Thymus (tissue), 11 donors: ENCODE data around the gene VIP. TPM values are rescaled to one million over a fixed set of nuclear protein-coding genes. Genes with fewer than 3 reads are reported as not detected.

Source experiments
- DNase-seq, 9 donors: peaks; one replicate each; pipeline ENCODE4 v3.0.0-alpha.2; 2013; ENCODE audit warnings: low spot score in 9 of 9, low read depth in 6 of 9, missing footprints in 1 of 9
- H3K27ac ChIP-seq, 2 donors: one replicate each; pipeline ENCODE4 v1.5.1; 2013; ENCODE audit warnings: control low read depth in 1 of 2, low read depth in 1 of 2, low read length in 1 of 2, mild to moderate bottlenecking in 1 of 2, moderate library complexity in 1 of 2
- H3K27me3 ChIP-seq, 2 donors: one replicate each; pipeline ENCODE4 v1.5.1; 2013; ENCODE audit warnings: low read length in 1 of 2; ENCODE audit not compliant: control insufficient read depth in 2 of 2, insufficient read depth in 1 of 2
- H3K36me3 ChIP-seq, 2 donors: one replicate each; pipeline ENCODE4 v1.5.1; 2013; ENCODE audit warnings: low read length in 1 of 2, mild to moderate bottlenecking in 1 of 2, moderate library complexity in 1 of 2; ENCODE audit not compliant: control insufficient read depth in 2 of 2, insufficient read depth in 2 of 2
- H3K4me1 ChIP-seq, 2 donors: one replicate each; pipeline ENCODE4 v1.5.1; 2013; ENCODE audit warnings: low read length in 2 of 2; ENCODE audit not compliant: control insufficient read depth in 2 of 2, insufficient read depth in 2 of 2
- H3K4me3 ChIP-seq, 2 donors: one replicate each; pipeline ENCODE4 v1.5.1; 2013; ENCODE audit warnings: low read length in 2 of 2, control low read depth in 1 of 2, mild to moderate bottlenecking in 1 of 2
- H3K9me3 ChIP-seq, 2 donors: one replicate each; pipeline ENCODE4 v1.5.1; 2013; ENCODE audit warnings: low read length in 1 of 2, mild to moderate bottlenecking in 1 of 2; ENCODE audit not compliant: control insufficient read depth in 2 of 2, insufficient read depth in 1 of 2
- WGBS: extraction: QIAGEN DNeasy Blood & Tissue Kit; methylation state at CpG from one replicate; pipeline ENCODE4 v1.1.7; 2013; 5-methylcytosine and 5-hydroxymethylcytosine counted together
- polyA plus RNA-seq: library from polyadenylated mRNA; stranded (reverse); fragments of 200-250 nt; gene quantifications from one replicate; pipeline ENCODE4 v1.2.3, GENCODE V29; 2013
- total RNA-seq: library from RNA; stranded (reverse); fragments of 120-200 nt; gene quantifications from one replicate; pipeline ENCODE4 v1.2.4, GENCODE V29; 2013
- donor health status: healthy.

The VIP gene
- total and polyA plus RNA-seq, 2 donors: 0.14 to 2.3 TPM

GRCh38 chr6:152726313-152726712 lies 24.3 kb upstream of the VIP start:
- no peaks in the 10 kb centered on the region for H3K9me3 ChIP-seq
- H3K27me3 ChIP-seq: no peaks in the 10 kb centered on the region
- 97% methylated on average over 4 of the region's 4 CpGs for WGBS
- H3K4me3 ChIP-seq: no peak overlapping the region
- H3K4me1 ChIP-seq: no peaks in the 10 kb centered on the region
- DNase-seq: no peak
- no peak overlapping the region for H3K27ac ChIP-seq
- H3K36me3 ChIP-seq: no peaks in the 10 kb centered on the region

DNA sequence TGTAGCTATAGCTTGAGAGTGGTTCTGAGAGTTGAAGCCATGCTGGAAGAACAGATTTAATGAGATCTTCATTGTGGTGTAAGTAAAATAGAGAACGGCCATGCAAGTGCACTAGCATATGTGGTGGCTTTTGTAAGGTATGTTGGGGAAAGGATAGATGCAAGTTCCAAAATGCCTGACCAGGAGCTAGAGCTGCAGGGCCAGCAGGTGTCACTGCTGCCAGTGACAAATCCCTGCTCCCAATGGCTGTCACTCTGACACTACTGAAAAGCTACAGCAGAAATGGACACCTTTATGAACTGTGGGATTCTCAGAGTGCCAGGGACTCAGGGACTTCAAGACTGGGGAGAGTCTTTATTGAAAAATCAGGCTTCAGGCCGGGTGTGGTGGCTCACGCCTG lies 23.1 kb upstream of the VIP start:
- 97% methylated on average over 3 of the region's 3 CpGs for WGBS
- Histone ChIP-seq H3K27me3 (no peaks in the 10 kb centered on the region), H3K9me3 (no peaks in the 10 kb centered on the region), H3K4me1 (no peaks in the 10 kb centered on the region), H3K27ac (no peak overlapping the region), H3K36me3 (no peaks in the 10 kb centered on the region), H3K4me3 (no peak overlapping the region)
- DNase-seq: no peak

- Histone ChIP-seq H3K27me3 (no peaks in the 10 kb centered on the region), H3K4me3 (no peak overlapping the region), H3K36me3 (no peaks in the 10 kb centered on the region)
Observed at GRCh38 chr6:152734630-152735029, 16.0 kb upstream of the VIP start.

GRCh38 chr6:152736687-152737273 lies 13.8 kb upstream of the VIP start:
- Histone ChIP-seq H3K36me3 (no peaks in the 10 kb centered on the region), H3K4me1 (no peaks in the 10 kb centered on the region), H3K27me3 (no peaks in the 10 kb centered on the region), H3K4me3 (no peak overlapping the region), H3K9me3 (peaks cover 0 to 1% of the 10 kb centered on the region in 2 donors), H3K27ac (no peak overlapping the region)
- WGBS: 59% methylated on average over 2 of the region's 2 CpGs
- no peak for DNase-seq

More at GRCh38 chr6:152734630-152735029, 16.0 kb upstream of the VIP start:
- H3K4me1 ChIP-seq: no peaks in the 10 kb centered on the region
- WGBS: 94% methylated on average over 2 of the region's 2 CpGs
- H3K9me3 ChIP-seq: peaks cover 0 to 1% of the 10 kb centered on the region in 2 donors
- DNase-seq: no peak
- no peak overlapping the region for H3K27ac ChIP-seq

DNA sequence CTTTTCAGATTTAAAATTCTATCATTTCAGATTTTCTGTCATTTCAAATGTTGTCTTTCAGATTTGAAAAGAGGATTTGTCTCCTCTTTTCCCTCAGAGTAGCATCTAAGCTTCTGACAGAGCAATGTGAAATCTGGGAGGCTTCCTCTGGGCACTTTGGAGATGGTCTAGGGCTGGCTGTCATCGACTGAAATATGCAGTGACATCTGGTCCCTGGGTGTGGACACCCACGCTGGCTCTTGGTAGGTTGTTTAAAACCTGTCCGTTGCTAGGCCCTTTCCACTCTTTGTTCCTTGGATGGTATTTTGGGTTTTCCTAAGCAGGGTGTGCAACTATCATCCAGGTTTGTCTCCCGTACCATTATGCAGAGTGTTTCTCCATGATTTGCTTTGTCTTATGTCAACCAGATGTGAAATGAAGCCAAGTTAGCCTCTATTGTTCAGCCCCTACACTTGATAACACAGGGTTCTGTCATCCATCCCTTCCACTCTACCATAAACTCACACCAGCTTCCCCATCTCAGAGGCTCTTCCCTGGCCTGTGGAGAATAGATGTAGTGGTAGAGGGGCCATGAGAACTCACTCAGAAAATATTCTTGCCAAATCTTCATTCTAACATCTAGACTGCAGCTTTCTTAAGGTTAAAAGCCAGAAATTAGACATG lies 5.0 kb upstream of the VIP start:
- WGBS: 92% methylated on average over 4 of the region's 4 CpGs

DNA sequence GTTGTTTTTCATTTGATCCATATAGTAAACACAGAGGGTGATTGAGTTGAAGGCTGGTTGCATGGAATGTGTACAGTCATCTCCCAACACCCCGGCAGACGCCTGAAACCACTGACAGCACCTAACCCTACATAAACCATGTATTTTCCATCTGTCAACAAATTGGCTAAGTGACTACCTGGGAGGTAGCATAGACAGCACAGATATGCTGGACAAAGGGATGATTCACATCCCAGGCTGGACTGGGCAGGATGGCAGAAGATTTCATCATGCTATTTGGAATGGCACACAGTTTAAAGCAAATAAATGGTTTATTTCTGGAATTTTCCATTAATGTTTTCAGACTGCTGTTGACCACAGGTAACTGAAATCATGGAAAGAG lies 4.4 kb upstream of the VIP start:
- DNase-seq: no peak
- Histone ChIP-seq H3K27me3 (no peaks in the 10 kb centered on the region), H3K9me3 (no peaks in the 10 kb centered on the region), H3K27ac (no peak overlapping the region), H3K4me3 (no peak overlapping the region), H3K36me3 (no peaks in the 10 kb centered on the region), H3K4me1 (no peaks in the 10 kb centered on the region)
- WGBS: 95% methylated on average over 2 of the region's 2 CpGs

More for the DNA sequence above, 5.0 kb upstream of the VIP start:
- Histone ChIP-seq H3K27ac (no peak overlapping the region), H3K27me3 (no peaks in the 10 kb centered on the region), H3K4me3 (no peak overlapping the region), H3K4me1 (no peaks in the 10 kb centered on the region), H3K36me3 (no peaks in the 10 kb centered on the region), H3K9me3 (no peaks in the 10 kb centered on the region)
- no peak for DNase-seq

- Histone ChIP-seq H3K27me3 (no peaks in the 10 kb centered on the region), H3K4me3 (no peak overlapping the region), H3K27ac (no peak overlapping the region), H3K36me3 (no peaks in the 10 kb centered on the region), H3K4me1 (no peaks in the 10 kb centered on the region), H3K9me3 (no peaks in the 10 kb centered on the region)
- 64% methylated on average over 1 of the region's 1 CpG for WGBS
- DNase-seq: no peak
Observed at GRCh38 chr6:152748843-152749242, 1.8 kb upstream of the VIP start.

DNA sequence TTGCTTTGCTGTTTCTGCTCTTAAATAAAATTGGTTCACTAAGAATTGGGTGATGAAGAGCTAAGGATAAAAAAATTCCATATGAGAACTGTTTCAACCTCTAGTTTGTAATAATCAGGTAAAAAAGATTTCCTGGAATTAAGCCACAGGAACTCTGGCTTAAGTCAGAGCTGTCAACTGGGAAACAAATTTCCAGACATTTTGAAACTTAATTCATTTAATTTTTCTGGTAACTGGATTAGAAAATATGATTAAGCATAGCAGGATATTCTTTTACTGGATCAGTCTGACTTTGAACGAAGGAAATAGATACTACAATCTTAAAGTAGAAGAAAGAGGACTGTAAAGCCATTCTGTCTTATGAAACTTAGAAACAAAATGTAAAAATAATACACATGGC lies 1.3 kb upstream of the VIP start:
- no peaks in the 10 kb centered on the region for H3K27me3 ChIP-seq
- no peaks in the 10 kb centered on the region for H3K4me1 ChIP-seq
- DNase-seq: no peak
- H3K27ac ChIP-seq: no peak overlapping the region
- H3K4me3 ChIP-seq: no peak overlapping the region
- no peaks in the 10 kb centered on the region for H3K36me3 ChIP-seq
- H3K9me3 ChIP-seq: no peaks in the 10 kb centered on the region
- 83% methylated on average over 1 of the region's 1 CpG for WGBS

GRCh38 chr6:152765331-152765730 lies 14.7 kb downstream of the VIP start:
- no peak overlapping the region for H3K27ac ChIP-seq
- DNase-seq: no peak
- H3K4me3 ChIP-seq: no peak overlapping the region
- no peaks in the 10 kb centered on the region for H3K36me3 ChIP-seq
- no peaks in the 10 kb centered on the region for H3K9me3 ChIP-seq
- no peaks in the 10 kb centered on the region for H3K27me3 ChIP-seq
- H3K4me1 ChIP-seq: no peaks in the 10 kb centered on the region
- WGBS: 93% methylated on average over 3 of the region's 3 CpGs
